SU-DHL-6 (cell line): ENCODE results near the gene PDE4D.

Source experiments
- H2AFZ ChIP-seq: fragments of 200-600 bp; sonication (generic); 2 replicates; pipeline ENCODE4 v1.6.1; 2014; ENCODE audit warnings: low read depth, mild to moderate bottlenecking, moderate library complexity, mixed read lengths, antibody characterized with exemption, low read length; ENCODE audit not compliant: severe bottlenecking
- H3F3A ChIP-seq: fragments of 200-600 bp; shearing (Covaris generic); 2 replicates; pipeline ENCODE4 v1.6.0; 2016; ENCODE audit warnings: antibody characterized with exemption, mild to moderate bottlenecking; ENCODE audit not compliant: insufficient read depth
- H3K27ac ChIP-seq: fragments of 200-600 bp; sonication (generic); 2 replicates; pipeline ENCODE4 v1.5.1; 2016; ENCODE audit warnings: low read depth, mild to moderate bottlenecking, low read length, moderate library complexity, mixed read lengths
- H3K27me3 ChIP-seq: fragments of 200-600 bp; sonication (generic), shearing (Covaris generic); 2 replicates; pipeline ENCODE4 v1.6.0; 2014; ENCODE audit warnings: mild to moderate bottlenecking, low read length
- H3K36me3 ChIP-seq: fragments of 200-600 bp; sonication (generic); 2 replicates; pipeline ENCODE4 v1.6.1; 2014; ENCODE audit warnings: mild to moderate bottlenecking, low read length, mixed read lengths
- H3K4me2 ChIP-seq: fragments of 300-600, 200-600 bp; shearing (Covaris generic), sonication (generic); 2 replicates; pipeline ENCODE4 v1.6.0; 2014; ENCODE audit warnings: low read length, low read depth, mild to moderate bottlenecking; ENCODE audit not compliant: poor library complexity, severe bottlenecking
- H3K4me3 ChIP-seq: fragments of 200-600 bp; sonication (generic); 2 replicates; pipeline ENCODE4 v1.5.1; 2014; ENCODE audit warnings: antibody characterized with exemption, low read length, mild to moderate bottlenecking, mixed read lengths; ENCODE audit not compliant: insufficient read depth, poor library complexity, severe bottlenecking
- H3K79me2 ChIP-seq: fragments of 200-600 bp; sonication (generic); 2 replicates; pipeline ENCODE4 v1.6.1; 2014; ENCODE audit warnings: mild to moderate bottlenecking, low read length, moderate library complexity; ENCODE audit not compliant: insufficient read depth
- H3K9ac ChIP-seq: fragments of 200-600 bp; sonication (generic); 2 replicates; pipeline ENCODE4 v1.7.0; 2014; ENCODE audit warnings: mild to moderate bottlenecking, low read length
- H3K9me2 ChIP-seq: fragments of 200-600 bp; sonication (generic); replicated peaks from 2 replicates; pipeline ENCODE4 v1.6.1; 2014; ENCODE audit warnings: low read length; ENCODE audit not compliant: insufficient read depth
- H3K9me3 ChIP-seq: fragments of 200-600 bp; sonication (generic); 2 replicates; pipeline ENCODE4 v1.6.1; 2014; ENCODE audit warnings: low read length, mixed read lengths; ENCODE audit not compliant: insufficient read depth
- H4K20me1 ChIP-seq: fragments of 200-600 bp; sonication (generic); 2 replicates; pipeline ENCODE4 v1.6.1; 2014; ENCODE audit warnings: low read depth, mild to moderate bottlenecking, antibody characterized with exemption, low read length, moderate library complexity, mixed read lengths
- EZH2phosphoT487 ChIP-seq: fragments of 200-600 bp; sonication (generic), shearing (Covaris generic); conservative IDR thresholded peaks from 2 replicates; pipeline ENCODE4 v1.6.1; 2018; ENCODE audit warnings: mild to moderate bottlenecking, antibody characterized with exemption, low read length, moderate library complexity, mixed read lengths
- TF ChIP-seq, protein P1 (sequence below): fragments of 200-600 bp; sonication (generic); IDR thresholded peaks from one replicate; pipeline ENCODE4 v1.5.1; 2017; ENCODE audit warnings: antibody characterized with exemption, mild to moderate bottlenecking, low read length, moderate library complexity; ENCODE audit not compliant: insufficient read depth, poor library complexity, severe bottlenecking

PDE4D gene

DNA sequence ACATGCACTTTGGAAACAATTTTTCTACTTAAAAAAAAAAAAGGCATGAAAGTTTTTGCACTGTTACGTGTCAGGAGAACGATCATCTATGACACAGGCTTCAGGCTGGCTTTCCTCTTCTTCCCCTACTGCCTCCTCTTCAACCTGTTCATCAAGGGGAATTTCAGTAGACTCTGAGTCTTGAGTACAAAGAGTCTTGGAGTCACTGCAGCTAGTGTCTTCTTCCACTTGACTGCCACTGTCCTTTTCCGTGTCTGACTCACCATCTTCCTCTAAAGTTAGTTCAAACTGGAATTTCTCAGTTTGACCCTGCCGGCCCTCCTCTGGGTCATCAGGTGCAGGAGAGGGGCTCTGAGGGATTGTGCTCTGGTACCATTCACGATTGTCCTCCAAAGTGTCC is 918.9 kb downstream of the PDE4D start:
- H3K9me2 ChIP-seq = no peaks in the 10 kb centered on the region
- H3K4me3 ChIP-seq = no peak overlapping the region
- H3K27me3 ChIP-seq = no peaks in the 10 kb centered on the region
- TF ChIP-seq, protein P1, sequence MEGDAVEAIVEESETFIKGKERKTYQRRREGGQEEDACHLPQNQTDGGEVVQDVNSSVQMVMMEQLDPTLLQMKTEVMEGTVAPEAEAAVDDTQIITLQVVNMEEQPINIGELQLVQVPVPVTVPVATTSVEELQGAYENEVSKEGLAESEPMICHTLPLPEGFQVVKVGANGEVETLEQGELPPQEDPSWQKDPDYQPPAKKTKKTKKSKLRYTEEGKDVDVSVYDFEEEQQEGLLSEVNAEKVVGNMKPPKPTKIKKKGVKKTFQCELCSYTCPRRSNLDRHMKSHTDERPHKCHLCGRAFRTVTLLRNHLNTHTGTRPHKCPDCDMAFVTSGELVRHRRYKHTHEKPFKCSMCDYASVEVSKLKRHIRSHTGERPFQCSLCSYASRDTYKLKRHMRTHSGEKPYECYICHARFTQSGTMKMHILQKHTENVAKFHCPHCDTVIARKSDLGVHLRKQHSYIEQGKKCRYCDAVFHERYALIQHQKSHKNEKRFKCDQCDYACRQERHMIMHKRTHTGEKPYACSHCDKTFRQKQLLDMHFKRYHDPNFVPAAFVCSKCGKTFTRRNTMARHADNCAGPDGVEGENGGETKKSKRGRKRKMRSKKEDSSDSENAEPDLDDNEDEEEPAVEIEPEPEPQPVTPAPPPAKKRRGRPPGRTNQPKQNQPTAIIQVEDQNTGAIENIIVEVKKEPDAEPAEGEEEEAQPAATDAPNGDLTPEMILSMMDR = no peak
- no peak for TF ChIP-seq EZH2phosphoT487
- H3K79me2 ChIP-seq = no peaks in the 10 kb centered on the region
- no peak overlapping the region for H3K9ac ChIP-seq
- H4K20me1 ChIP-seq = no peaks in the 10 kb centered on the region
- no peak overlapping the region for H2AFZ ChIP-seq
- no peaks in the 10 kb centered on the region for H3K36me3 ChIP-seq
- H3K9me3 ChIP-seq = no peaks in the 10 kb centered on the region
- H3K27ac ChIP-seq = no peak overlapping the region
- no peaks in the 10 kb centered on the region for H3F3A ChIP-seq
- H3K4me2 ChIP-seq = no peak overlapping the region

DNA sequence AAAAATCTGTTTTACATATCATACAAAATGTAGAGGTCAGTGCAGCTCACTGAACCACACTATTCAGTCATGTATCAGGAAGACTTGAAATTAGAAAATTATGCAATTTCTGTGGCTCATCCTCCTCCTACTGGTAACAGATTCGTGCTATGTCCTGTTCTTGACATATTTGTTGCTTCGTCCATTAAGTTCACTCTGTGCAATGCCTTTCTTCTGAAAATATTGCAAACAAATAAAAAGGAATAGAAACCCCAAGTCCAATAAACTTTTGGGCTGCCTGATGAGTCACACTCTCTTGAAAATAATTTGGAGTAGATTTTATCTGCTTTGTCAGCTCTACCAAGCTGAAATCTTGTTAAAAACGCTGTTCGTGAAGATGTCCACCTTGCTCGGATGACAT is 919.4 kb downstream of the PDE4D start:
- TF ChIP-seq, protein P1 = no peak
- TF ChIP-seq EZH2phosphoT487 = no peak

DNA sequence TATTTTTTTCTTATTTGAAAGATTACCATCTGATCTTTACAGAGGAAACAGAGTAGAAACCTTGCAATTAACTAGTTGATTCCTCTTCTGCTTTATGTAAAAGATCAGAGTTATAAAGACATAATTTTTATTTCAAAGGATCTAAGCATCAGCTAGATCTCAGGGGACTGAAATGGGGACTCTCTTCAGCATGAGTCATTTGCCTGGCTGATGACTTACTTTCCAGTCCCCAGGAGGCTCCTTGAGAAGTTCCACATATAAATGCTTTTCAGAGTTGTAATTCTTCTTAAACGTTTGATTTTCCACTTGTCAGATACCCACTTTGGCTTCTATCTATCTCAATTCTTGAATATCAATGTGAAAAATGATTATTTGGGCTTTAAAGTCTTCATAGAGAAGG is 921.2 kb downstream of the PDE4D start:
- no peaks in the 10 kb centered on the region for H3K9me2 ChIP-seq
- no peaks in the 10 kb centered on the region for H3K36me3 ChIP-seq
- H3K27ac ChIP-seq = no peak overlapping the region
- no peak overlapping the region for H3K9ac ChIP-seq
- H3K27me3 ChIP-seq = no peaks in the 10 kb centered on the region
- no peaks in the 10 kb centered on the region for H4K20me1 ChIP-seq
- H3K9me3 ChIP-seq = no peaks in the 10 kb centered on the region
- H3K79me2 ChIP-seq = no peaks in the 10 kb centered on the region
- H3K4me2 ChIP-seq = no peak overlapping the region
- H3F3A ChIP-seq = no peaks in the 10 kb centered on the region
- no peak overlapping the region for H3K4me3 ChIP-seq
- no peak overlapping the region for H2AFZ ChIP-seq
- no peak for TF ChIP-seq EZH2phosphoT487
- TF ChIP-seq, protein P1 = no peak

More for the DNA sequence above, 919.4 kb downstream of the PDE4D start:
- H3K9ac ChIP-seq = no peak overlapping the region
- no peak overlapping the region for H2AFZ ChIP-seq
- no peaks in the 10 kb centered on the region for H3K9me3 ChIP-seq
- H3K79me2 ChIP-seq = no peaks in the 10 kb centered on the region
- H4K20me1 ChIP-seq = no peaks in the 10 kb centered on the region
- no peaks in the 10 kb centered on the region for H3K36me3 ChIP-seq
- no peak overlapping the region for H3K4me2 ChIP-seq
- H3K27me3 ChIP-seq = no peaks in the 10 kb centered on the region
- no peak overlapping the region for H3K4me3 ChIP-seq
- H3K9me2 ChIP-seq = no peaks in the 10 kb centered on the region
- H3K27ac ChIP-seq = no peak overlapping the region
- no peaks in the 10 kb centered on the region for H3F3A ChIP-seq
